Measurements from ENCODE around the gene TTC9.

- TF ChIP-seq POLR2AphosphoS5 (IDR thresholded peaks at IDR 0.05; ENCODE audit: low read depth, low read length) (no peak), CTCF (IDR thresholded peaks at IDR 0.05) (no peak), SIN3A (IDR thresholded peaks at IDR 0.05; ENCODE audit: borderline replicate concordance, insufficient read depth, low read depth, low read length) (no peak)
- TF ChIP-seq, protein P1, sequence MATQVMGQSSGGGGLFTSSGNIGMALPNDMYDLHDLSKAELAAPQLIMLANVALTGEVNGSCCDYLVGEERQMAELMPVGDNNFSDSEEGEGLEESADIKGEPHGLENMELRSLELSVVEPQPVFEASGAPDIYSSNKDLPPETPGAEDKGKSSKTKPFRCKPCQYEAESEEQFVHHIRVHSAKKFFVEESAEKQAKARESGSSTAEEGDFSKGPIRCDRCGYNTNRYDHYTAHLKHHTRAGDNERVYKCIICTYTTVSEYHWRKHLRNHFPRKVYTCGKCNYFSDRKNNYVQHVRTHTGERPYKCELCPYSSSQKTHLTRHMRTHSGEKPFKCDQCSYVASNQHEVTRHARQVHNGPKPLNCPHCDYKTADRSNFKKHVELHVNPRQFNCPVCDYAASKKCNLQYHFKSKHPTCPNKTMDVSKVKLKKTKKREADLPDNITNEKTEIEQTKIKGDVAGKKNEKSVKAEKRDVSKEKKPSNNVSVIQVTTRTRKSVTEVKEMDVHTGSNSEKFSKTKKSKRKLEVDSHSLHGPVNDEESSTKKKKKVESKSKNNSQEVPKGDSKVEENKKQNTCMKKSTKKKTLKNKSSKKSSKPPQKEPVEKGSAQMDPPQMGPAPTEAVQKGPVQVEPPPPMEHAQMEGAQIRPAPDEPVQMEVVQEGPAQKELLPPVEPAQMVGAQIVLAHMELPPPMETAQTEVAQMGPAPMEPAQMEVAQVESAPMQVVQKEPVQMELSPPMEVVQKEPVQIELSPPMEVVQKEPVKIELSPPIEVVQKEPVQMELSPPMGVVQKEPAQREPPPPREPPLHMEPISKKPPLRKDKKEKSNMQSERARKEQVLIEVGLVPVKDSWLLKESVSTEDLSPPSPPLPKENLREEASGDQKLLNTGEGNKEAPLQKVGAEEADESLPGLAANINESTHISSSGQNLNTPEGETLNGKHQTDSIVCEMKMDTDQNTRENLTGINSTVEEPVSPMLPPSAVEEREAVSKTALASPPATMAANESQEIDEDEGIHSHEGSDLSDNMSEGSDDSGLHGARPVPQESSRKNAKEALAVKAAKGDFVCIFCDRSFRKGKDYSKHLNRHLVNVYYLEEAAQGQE (IDR thresholded peaks at IDR 0.05; ENCODE audit: insufficient read depth in 1 of 2, low read depth in 2 of 2, low read length in 1 of 2), result no peak
Observed at GRCh38 chr14:70724110-70724509, 82.4 kb downstream of the TTC9 start.

Measured in Panc1 (cell line).